Fibroblast of the aortic adventitia (primary cell): ENCODE results near the gene RNF214. TPM values are rescaled to one million over a fixed set of nuclear protein-coding genes. Genes with fewer than 3 reads are reported as not detected.
"Not testable (repeated sequence)": the region's sequence is repeated elsewhere in the genome, so short reads cannot be mapped to it uniquely, and the experiment has no call there.

Experiments
- DNase-seq: peaks from one replicate; pipeline ENCODE4 v3.0.0-alpha.2; 2010; ENCODE audit warnings: low read depth
- H3K4me3 ChIP-seq: 2 replicates; pipeline ENCODE4 v1.5.1; 2011; ENCODE audit warnings: low read depth, mild to moderate bottlenecking, control low read depth, low read length, moderate library complexity
- CTCF ChIP-seq: IDR thresholded peaks from 2 replicates; pipeline ENCODE4 v1.5.1; 2011; ENCODE audit warnings: mild to moderate bottlenecking, low read length, control low read depth, inconsistent platforms; ENCODE audit not compliant: insufficient read depth
- total RNA-seq: library from RNA; depleted of rRNA; stranded (reverse); fragments of >200 nt; gene quantifications from 2 replicates; pipeline ENCODE4 v1.2.3, GENCODE V29; 2012; ENCODE audit warnings: low replicate concordance

RNF214 gene
- total RNA-seq, 1 donor, result 19.3 TPM

- peak; percentile 48 for DNase-seq
- no peak for TF ChIP-seq CTCF
- peak overlapping the region; percentile 72 for H3K4me3 ChIP-seq
These were observed 29.9 kb upstream of the RNF214 start for GRCh38 chr11:117202386-117203068.

GRCh38 chr11:117203069-117203407 is 29.4 kb upstream of the RNF214 start:
- DNase-seq, result no peak
- no peak overlapping the region for H3K4me3 ChIP-seq
- no peak for TF ChIP-seq CTCF

- no peak for DNase-seq
- H3K4me3 ChIP-seq, result no peak overlapping the region
These were observed 28.0 kb upstream of the RNF214 start for GRCh38 chr11:117204283-117205080.

DNA sequence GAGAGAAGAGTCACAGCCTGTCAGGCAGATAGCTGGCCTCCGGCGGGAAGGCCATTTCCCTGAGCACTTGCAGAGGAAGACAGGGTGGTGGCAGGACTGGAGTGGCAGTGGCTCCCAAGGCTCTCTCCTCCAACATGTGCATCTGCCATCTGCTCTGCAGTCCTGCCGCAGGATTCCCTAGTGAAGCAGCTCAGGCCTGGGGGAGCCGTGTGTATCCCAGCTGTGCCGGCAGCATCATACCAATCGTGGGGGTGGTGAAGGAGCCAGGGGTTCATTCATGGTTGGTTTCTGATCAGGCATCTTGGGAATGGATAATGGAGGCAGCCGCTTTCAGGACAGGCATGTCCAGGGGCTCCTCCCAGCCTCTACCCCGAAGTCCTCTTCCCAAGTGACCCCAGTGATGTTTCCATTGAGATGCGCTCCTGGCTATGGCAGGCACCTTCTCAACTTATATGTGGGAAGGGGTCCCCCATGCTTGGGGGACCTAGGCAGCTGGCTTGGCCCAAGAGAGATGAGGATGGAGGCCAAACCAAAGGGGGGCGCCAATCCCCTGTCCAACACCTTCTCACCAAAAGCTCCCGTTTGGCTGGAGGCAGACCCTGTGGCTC is 27.2 kb upstream of the RNF214 start:
- TF ChIP-seq CTCF, result no peak
- no peak for DNase-seq

More at GRCh38 chr11:117204283-117205080, 28.0 kb upstream of the RNF214 start:
- no peak for TF ChIP-seq CTCF

GRCh38 chr11:117206111-117206510 is 26.4 kb upstream of the RNF214 start:
- H3K4me3 ChIP-seq, DNase-seq: not testable (repeated sequence)

More for the DNA sequence above, 27.2 kb upstream of the RNF214 start:
- H3K4me3 ChIP-seq, result no peak overlapping the region

DNA sequence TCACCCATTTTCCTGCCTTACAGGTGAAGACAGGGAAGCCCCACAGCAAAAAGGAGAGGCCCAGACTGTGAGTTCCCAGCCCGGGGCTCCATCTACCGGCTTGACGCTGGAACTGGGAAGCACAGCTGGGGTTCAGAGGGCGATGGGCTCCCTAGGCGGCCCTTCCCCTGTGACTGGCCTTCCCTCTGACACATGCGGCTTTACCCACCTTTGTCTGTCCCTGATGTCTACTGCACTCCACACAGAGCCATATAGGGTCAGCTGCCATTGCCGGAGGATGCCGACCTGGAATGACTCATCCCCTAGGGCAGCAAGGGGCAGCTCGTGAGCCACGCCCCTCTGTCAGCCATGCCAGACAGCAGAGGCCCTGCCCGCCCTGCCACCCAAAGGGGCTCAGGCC is 25.6 kb upstream of the RNF214 start:
- DNase-seq, H3K4me3 ChIP-seq: not testable (repeated sequence)

DNA sequence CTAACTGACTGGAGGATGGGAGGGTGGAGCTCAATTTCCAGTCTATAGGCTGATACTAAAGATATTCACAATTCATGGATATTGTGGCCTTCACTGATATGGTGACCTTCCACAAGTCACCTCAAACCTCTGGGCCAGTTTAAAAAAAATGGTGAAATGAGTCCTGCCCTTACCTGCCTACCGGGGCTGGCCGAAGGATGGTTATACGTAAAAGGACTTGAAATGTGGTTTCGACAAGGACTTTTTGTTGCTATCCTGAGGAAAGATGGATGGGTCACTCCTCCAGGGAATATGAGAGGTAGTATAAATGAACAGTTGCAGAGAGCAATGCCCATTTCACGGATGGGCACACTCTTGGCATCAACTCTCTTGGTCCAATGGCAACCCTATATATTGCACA is 25.0 kb upstream of the RNF214 start:
- DNase-seq, H3K4me3 ChIP-seq: not testable (repeated sequence)

DNA sequence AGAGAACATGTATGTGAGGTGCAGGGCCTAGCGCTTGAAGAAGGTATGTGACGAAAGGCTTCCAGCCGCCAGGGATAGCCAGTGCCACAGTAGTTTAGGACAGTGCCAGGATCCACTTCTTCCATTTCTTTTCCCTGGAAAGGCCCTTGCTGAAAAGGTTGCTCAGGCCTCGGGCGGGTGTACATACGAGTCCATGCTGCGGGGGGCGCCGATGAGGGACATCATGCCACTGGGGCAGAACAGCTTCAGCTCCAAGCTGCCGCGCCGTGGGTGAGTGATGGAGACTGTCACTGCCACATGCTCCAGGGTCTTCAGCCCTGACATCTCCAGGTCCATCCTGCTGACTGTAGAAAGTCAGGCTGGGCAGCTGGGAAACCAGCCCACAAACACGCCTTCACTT is 23.8 kb upstream of the RNF214 start:
- not testable (repeated sequence) for H3K4me3 ChIP-seq, DNase-seq
- peak; percentile 12 for TF ChIP-seq CTCF

DNA sequence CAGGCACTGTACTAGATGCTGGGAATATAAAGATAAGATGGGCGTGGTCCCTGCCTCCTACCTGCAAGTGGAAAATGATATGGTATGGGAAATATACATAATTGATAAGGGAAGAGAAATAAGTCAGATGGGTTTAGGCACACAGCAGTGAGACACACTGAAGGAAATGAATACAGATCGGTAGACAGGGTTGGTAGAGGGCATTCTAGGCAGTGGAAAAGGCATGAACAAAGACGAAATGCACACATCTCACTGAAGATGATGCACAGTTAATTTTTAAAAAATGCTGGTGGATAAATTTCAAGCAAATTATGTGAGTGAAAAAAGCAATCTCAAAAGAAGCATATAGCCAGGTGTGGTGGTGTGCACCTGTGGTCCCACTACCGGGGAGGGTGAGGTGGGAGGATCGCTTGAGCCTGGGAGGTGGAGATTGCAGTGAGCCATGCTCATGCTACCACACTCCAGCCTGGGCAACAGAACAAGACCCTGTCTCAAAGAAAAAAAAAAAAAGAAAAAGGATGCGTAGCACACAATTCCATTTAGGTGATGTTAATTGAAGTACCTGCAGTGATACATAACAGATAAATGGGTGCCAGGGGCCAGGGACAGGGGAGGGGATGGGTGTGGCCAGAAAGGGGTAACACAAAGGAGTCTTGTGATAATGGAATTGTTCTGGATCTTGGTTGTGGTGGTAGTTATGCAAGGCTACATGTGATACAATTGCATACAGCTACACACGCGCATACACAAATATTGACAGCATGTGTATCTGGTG is 22.9 kb upstream of the RNF214 start:
- not testable (repeated sequence) for DNase-seq, H3K4me3 ChIP-seq
